Esophagus muscularis mucosa (tissue), 4 donors: ENCODE results near the gene AFF4.

ENCODE experiments used
- CTCF ChIP-seq, 3 experiments: fragments of 200-600 bp in 2 of 3; fragments of 450-650 bp in 1 of 3; sonication (generic) in 2 of 3; IDR thresholded peaks; one replicate each; pipeline ENCODE4 v1.5.1; 2017 to 2019; ENCODE audit warnings: antibody characterized with exemption in 3 of 3, mild to moderate bottlenecking in 2 of 3, moderate library complexity in 1 of 3
- EP300 ChIP-seq: sonication (generic); formaldehyde crosslinking; IDR thresholded peaks from one replicate; pipeline ENCODE4 v1.6.1; 2017; ENCODE audit warnings: antibody characterized with exemption
- POLR2A ChIP-seq: fragments of 450-650 bp; IDR thresholded peaks from one replicate; pipeline ENCODE4 v1.6.1; 2017; ENCODE audit warnings: antibody characterized with exemption, moderate library complexity, mild to moderate bottlenecking, low read depth

DNA sequence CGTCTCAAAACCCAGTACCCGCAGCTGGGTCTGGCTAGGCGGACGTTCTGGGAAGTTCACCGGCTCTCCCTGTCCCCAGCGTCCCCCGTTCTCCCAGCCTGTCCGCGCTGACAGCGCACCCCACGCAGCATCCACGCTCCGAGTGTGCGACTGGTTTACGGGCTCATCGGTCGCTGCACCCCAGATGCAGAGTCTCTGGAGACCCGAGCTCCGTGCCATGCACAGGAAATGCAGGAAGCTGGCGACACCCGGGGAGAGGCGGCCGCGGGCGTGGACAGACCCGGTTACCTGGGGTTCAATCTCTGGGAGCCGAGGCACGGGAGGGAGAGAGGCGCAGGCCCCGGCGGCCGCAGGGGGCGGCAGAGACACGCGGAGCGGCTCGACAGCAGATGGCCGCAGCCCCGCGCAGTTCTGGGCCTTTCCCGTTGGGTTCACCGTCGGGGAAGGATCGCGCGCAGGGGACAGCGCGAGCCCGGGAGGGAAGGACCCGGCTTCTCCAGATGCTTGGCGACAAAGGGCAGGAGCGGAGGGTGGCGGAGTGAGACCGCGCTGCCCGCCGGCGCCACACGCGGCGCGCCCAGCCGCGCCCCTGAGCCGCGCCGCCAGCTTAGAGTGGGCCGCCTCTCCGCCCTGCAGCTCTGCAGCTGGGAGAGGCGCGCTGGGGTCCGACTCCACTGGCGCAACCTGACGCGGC, 133.5 kb downstream of the AFF4 start:
- TF ChIP-seq CTCF (IDR thresholded peaks at IDR 0.05): peak; percentile 70 to 99 (median 85)
- TF ChIP-seq POLR2A: no peak
- TF ChIP-seq EP300: no peak
